Esophagus (tissue), 2 donors: ENCODE results near the gene TAAR6. TPM values are rescaled to one million over a fixed set of nuclear protein-coding genes. Genes with fewer than 3 reads are reported as not detected.

Experiments
- H3K27ac ChIP-seq, 2 donors: one replicate each; pipeline ENCODE4 v1.5.1; 2013; ENCODE audit warnings: low read depth in 2 of 2, mild to moderate bottlenecking in 2 of 2, inconsistent platforms in 1 of 2, low read length in 1 of 2, moderate library complexity in 1 of 2
- H3K27me3 ChIP-seq, 2 donors: one replicate each; pipeline ENCODE4 v1.6.1; 2013; ENCODE audit warnings: low read length in 2 of 2, control low read depth in 1 of 2, mild to moderate bottlenecking in 1 of 2; ENCODE audit not compliant: insufficient read depth in 2 of 2, control insufficient read depth in 1 of 2
- H3K36me3 ChIP-seq, 2 donors: one replicate each; pipeline ENCODE4 v1.6.1; 2013; ENCODE audit warnings: low read length in 1 of 2; ENCODE audit not compliant: control insufficient read depth in 2 of 2, insufficient read depth in 2 of 2
- H3K4me1 ChIP-seq, 2 donors: one replicate each; pipeline ENCODE4 v1.6.1; 2013; ENCODE audit warnings: low read length in 1 of 2; ENCODE audit not compliant: control insufficient read depth in 2 of 2, insufficient read depth in 2 of 2
- H3K4me3 ChIP-seq, 2 donors: one replicate each; pipeline ENCODE4 v1.5.1; 2013; ENCODE audit warnings: low read length in 2 of 2, mild to moderate bottlenecking in 2 of 2, low read depth in 1 of 2, moderate library complexity in 1 of 2
- H3K9me3 ChIP-seq, 2 donors: one replicate each; pipeline ENCODE4 v1.6.1; 2013; ENCODE audit warnings: mild to moderate bottlenecking in 2 of 2, low read depth in 1 of 2, low read length in 1 of 2, moderate library complexity in 1 of 2; ENCODE audit not compliant: control insufficient read depth in 2 of 2, insufficient read depth in 1 of 2
- WGBS, 2 donors: extraction: QIAGEN DNeasy Blood & Tissue Kit; methylation state at CpG; one replicate each; pipeline ENCODE4 v1.1.7; 2013; 5-methylcytosine and 5-hydroxymethylcytosine counted together
- polyA plus RNA-seq, 2 donors: library from polyadenylated mRNA; stranded (reverse); fragments of 200-250 nt; gene quantifications; one replicate each; pipeline ENCODE4 v1.2.3, GENCODE V29; 2013
- donor health status: healthy with polysubstance abuse.
- donor health status: Bipolar disorder and iron deficiency.

TAAR6 gene
- polyA plus RNA-seq, 2 donors: not detected

DNA sequence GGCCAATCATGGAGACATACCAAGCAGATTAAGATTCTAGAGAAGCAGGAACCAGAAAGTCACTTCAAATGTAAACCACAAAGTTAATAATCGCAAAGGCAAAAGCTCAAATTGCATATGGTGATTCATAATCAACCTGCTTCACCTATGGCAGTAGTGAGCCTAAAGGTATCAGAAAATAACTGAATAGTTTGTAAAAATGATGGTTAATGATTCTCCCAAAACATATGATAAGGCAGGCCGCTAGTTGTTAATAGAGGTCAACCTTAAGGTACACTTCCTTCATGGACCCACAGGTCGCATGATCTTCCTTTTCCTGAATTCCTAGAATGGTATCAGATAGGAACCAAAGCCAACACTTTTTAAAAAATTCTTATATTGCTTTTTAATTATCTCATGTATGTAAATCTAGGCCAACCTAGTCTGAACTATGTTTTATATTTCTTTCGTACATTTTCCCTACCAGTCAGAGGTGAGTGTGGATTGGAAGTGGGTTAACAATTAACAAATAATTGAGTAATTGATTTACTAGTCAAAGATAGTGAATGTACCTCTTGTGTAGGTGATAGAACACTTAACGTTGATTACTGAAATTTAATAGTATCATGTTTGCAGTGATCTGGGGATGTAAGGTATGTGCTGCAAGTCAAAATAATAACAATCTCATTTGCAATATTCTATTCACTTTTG is 37.6 kb downstream of the TAAR6 start:
- Histone ChIP-seq H3K4me1 (no peaks in the 10 kb centered on the region), H3K9me3 (no peaks in the 10 kb centered on the region), H3K4me3 (no peak overlapping the region), H3K27ac (no peak overlapping the region), H3K27me3 (no peaks in the 10 kb centered on the region), H3K36me3 (no peaks in the 10 kb centered on the region)
- 69 to 82% methylated on average over 5 of the region's 5 CpGs for WGBS, 2 donors

DNA sequence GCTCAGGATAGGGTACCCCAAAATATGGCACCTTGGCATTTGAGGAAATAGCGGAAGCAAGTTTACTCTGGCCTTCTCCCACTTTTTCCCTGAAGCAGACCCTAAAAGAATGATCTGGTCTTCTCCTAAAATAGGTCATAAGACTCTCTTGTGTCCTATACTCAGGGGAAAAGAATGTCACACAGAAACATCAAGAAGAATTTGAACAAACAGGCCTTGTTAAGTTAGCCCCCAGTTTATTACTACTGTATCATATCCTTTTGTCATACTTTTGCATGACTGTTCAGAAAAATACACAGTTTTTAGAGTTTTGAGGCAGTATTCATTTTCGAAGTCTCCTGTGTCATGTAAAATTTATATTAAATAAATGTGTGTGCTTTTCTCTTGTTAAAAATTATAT is 41.5 kb downstream of the TAAR6 start:
- Histone ChIP-seq H3K9me3 (no peaks in the 10 kb centered on the region), H3K27ac (no peak overlapping the region), H3K4me1 (no peaks in the 10 kb centered on the region), H3K4me3 (no peak overlapping the region), H3K27me3 (no peaks in the 10 kb centered on the region), H3K36me3 (no peaks in the 10 kb centered on the region)
- WGBS, 2 donors: 88 to 90% methylated on average over 2 of the region's 2 CpGs

- Histone ChIP-seq H3K9me3 (no peaks in the 10 kb centered on the region), H3K4me3 (no peak overlapping the region), H3K4me1 (no peaks in the 10 kb centered on the region), H3K36me3 (no peaks in the 10 kb centered on the region), H3K27ac (no peak overlapping the region), H3K27me3 (no peaks in the 10 kb centered on the region)
- WGBS, 2 donors: 40 to 61% methylated on average over 4 of the region's 4 CpGs
These were observed 42.5 kb downstream of the TAAR6 start for GRCh38 chr6:132612449-132613108.

DNA sequence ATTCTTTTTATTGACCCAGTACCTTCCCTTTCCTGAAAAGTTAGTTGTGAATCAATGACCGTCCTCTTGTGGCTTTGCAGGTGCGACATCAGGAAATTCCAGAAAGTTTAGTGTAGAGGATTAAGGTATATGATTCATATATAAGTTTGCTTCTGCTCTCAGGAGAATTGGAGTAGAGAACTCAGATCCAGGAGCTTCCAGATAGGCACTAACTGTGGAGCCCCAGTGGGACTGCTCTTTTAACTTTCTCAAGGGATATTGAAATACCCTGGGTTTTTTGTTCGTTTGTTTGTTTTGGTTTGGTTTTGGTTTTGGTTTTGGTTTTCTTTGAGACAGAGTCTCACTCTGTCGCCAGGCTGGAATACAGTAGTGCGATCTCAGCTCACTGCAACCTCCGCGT is 44.4 kb downstream of the TAAR6 start:
- Histone ChIP-seq H3K4me3 (no peak overlapping the region), H3K4me1 (no peaks in the 10 kb centered on the region), H3K27me3 (no peaks in the 10 kb centered on the region), H3K27ac (peak overlapping the region in 1 of 2 donors; percentile 54), H3K9me3 (no peaks in the 10 kb centered on the region), H3K36me3 (no peaks in the 10 kb centered on the region)
- 63 to 70% methylated on average over 7 of the region's 7 CpGs for WGBS, 2 donors

GRCh38 chr6:132616677-132617076 is 46.6 kb downstream of the TAAR6 start:
- Histone ChIP-seq H3K4me3 (no peak overlapping the region), H3K27ac (no peak overlapping the region), H3K9me3 (no peaks in the 10 kb centered on the region), H3K27me3 (no peaks in the 10 kb centered on the region), H3K36me3 (no peaks in the 10 kb centered on the region), H3K4me1 (no peaks in the 10 kb centered on the region)
- WGBS, 2 donors: 22 to 50% methylated on average over 1 of the region's 1 CpG

Other genes with a start within 250 kb of the TAAR6 start
- gene MOXD1, start 168.8 kb upstream of the TAAR6 start, polyA plus RNA-seq: 10 to 100 TPM in 1 of 2 donors, 1 to 10 TPM in 1; 9.0 to 15.4 TPM
- 10 to 100 TPM in 1 of 2 donors, 1 to 10 TPM in 1; 9.0 to 19.2 TPM for gene STX7, start 57.2 kb upstream of the TAAR6 start, polyA plus RNA-seq
- not detected for gene TAAR9, start 32.0 kb upstream of the TAAR6 start, polyA plus RNA-seq
- not detected for gene TAAR8, start 17.6 kb upstream of the TAAR6 start, polyA plus RNA-seq
- not detected for gene TAAR5, start 19.4 kb downstream of the TAAR6 start, polyA plus RNA-seq
- not detected for gene TAAR2, start 54.0 kb downstream of the TAAR6 start, polyA plus RNA-seq
- not detected for gene TAAR1, start 88.9 kb downstream of the TAAR6 start, polyA plus RNA-seq
- gene VNN1, start 143.7 kb downstream of the TAAR6 start, polyA plus RNA-seq: under 1 TPM; 0.28 to 0.29 TPM
- under 1 TPM; 0.35 to 0.45 TPM for gene VNN2, start 187.6 kb downstream of the TAAR6 start, polyA plus RNA-seq
- 10 to 100 TPM in 1 of 2 donors, 1 to 10 TPM in 1; 8.5 to 10.6 TPM for gene SLC18B1, start 228.3 kb downstream of the TAAR6 start, polyA plus RNA-seq
- 1,000 to 10,000 TPM; 1,572 to 3,167 TPM for gene RPS12, start 244.2 kb downstream of the TAAR6 start, polyA plus RNA-seq